GM21447 (cell line): ENCODE measurements around the gene ATXN7L1.
"Not testable (repeated sequence)": the region's sequence is repeated elsewhere in the genome, so short reads cannot be mapped to it uniquely, and the experiment has no call there.

ENCODE experiments used
- ATAC-seq: cut with Tn5 transposase; IDR thresholded peaks from one replicate; pipeline ENCODE4 v1.9.1; 2021; ENCODE audit not compliant: unreplicated experiment

ATXN7L1 gene

DNA sequence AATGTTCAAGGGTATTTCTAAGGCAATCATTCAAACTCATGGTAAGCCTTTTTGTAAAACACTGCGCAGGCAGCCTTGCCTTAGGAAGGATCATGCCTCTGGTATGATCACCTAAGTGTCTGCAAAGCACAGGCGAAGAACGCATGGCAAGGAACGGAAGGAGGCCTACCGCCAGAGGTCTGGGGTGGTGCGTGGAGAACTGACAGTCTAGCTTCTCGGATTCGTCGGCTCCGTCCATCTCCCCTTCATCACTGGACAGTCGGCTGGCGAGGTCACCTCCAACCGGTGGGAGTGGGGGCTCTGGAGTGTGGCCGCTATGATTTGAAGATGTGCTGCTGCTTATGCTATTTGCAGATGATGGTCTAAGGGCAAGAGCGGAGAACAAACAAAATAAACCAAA, 252.5 kb downstream of the ATXN7L1 start:
- ATAC-seq = no peak

DNA sequence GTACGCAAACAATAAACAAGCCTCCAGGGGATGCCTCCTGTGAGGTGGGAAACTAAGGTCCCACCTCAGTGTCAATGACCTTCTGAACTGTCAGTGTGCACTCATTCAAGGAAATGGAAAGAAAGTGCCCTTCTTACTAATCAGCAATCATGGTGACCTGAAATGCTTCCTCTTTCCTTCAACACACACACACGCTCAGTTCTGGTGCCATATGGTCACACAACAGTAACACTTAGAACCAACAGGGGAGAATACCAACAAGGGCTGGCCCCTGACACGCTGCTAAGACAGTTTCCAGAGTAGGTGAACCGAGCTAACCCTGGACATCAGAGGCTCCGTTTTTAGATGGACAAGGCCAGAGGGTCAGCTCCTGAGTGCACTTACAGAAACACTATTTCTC, 253.0 kb downstream of the ATXN7L1 start:
- no peak for ATAC-seq

GRCh38 chr7:105622106-105622731, 254.2 kb downstream of the ATXN7L1 start:
- ATAC-seq = no peak

GRCh38 chr7:105621617-105622016, 254.8 kb downstream of the ATXN7L1 start:
- no peak for ATAC-seq

GRCh38 chr7:105621176-105621575, 255.2 kb downstream of the ATXN7L1 start:
- ATAC-seq = no peak

DNA sequence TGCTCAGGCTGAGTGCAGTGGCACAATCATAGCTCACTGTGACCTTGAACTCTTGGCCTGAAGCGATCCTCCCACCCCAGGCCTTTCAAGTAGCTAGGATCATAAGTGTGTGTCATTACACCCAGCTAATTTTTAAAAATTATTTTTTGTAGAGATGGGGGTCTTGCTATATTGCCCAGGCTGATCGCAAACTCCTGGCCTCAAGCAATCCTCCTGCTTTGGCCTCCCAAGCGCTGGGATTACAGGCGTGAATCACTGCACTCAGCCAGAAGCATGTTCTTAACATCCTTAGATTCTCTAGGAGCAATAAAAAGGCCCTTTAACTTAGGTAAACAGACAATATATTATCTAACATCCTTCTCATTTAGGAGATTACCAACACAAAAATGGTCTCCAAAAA, 256.8 kb downstream of the ATXN7L1 start:
- no peak for ATAC-seq

DNA sequence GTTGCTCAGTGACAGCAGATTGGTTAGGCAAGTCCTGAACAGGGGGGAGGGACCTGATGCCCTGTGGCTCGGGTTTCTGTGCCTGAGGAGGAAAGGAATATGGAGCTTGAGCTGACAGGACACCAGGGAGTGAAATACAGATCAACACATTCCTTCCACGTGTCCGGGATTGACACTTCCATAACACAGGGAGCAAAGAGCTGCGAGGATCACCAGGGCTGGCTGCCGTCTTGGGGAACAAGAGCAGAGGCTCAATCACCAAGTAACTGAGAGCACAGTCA, 258.4 kb downstream of the ATXN7L1 start:
- no peak for ATAC-seq

- ATAC-seq = no peak
These were observed 259.0 kb downstream of the ATXN7L1 start for GRCh38 chr7:105617280-105618015.

DNA sequence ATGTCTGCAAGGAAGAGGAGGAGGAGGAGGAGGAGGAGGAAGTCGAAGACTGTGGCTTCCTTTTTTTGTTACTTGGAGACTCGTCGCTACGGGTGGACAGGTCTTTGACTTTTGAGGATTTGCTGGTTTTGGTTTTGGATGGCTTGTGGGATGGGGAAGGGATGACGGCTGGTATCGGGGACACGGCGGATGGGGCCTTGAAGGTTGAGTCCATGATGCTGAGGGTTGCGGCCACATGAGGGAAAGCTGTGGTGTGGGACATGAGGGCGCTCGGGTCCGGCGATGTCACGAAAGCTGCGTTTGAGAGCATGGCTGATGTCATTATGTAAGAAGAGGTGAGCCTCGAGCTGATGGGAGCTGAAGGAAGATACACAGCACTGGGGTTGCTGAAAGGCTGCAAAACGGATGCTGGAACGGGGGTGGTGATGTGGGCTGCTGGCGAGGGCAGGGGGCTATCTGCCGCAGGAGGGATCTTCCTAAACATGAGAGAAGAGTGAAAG, 262.0 kb downstream of the ATXN7L1 start:
- ATAC-seq = no peak

GRCh38 chr7:105613611-105614330, 262.6 kb downstream of the ATXN7L1 start:
- no peak for ATAC-seq

- ATAC-seq = no peak
These were observed 263.6 kb downstream of the ATXN7L1 start for GRCh38 chr7:105612806-105613205.

- no peak for ATAC-seq
These were observed 264.3 kb downstream of the ATXN7L1 start for GRCh38 chr7:105611856-105612775.

GRCh38 chr7:105610165-105610930, 266.1 kb downstream of the ATXN7L1 start:
- no peak for ATAC-seq

DNA sequence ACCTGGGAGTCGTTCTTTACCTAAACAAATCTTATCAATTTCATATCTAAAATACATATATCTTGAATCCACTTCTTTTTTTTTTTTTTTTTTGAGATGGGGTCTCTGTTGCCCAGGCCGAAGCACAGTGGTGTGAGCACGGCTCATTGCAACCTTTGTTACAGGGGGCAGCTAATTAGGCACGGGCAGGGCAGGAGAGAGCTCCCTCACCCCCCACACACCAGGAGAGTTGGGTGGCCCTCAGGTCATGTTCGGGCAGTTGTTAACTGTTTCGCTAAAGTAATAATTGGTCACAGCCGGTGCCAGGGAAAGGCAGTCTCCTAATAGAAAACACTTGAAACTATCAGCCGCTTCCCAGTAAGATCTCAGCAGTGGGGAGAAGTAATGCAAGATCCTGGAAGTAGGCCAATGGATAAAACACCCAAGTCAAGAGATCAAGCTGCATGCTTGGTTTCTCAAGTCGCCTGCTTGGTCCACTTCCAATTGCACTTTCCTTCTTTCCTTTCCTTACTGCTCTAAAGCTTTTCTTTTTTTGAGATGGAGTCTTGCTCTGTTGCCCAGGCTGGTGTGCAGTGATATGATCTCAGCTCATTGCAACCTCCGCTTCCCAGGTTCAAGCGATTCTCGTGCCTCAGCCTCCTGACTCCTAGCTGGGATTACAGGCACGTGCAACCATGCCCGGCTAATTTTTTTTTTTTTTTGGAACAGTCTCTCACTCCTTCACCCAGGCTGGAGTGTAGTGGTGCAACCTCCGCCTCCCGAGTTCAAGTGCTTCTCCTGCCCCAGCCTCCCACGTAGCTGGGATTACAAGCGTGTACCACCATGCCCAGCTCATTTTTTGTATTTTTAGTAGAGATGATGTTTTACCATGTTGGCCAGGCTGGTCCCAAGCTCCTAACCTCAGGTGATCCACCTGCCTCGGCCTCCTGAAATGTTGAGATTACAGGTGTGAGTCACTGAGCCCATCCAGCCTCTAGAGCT, 273.8 kb downstream of the ATXN7L1 start:
- no peak for ATAC-seq

- ATAC-seq = no peak
These were observed 275.5 kb downstream of the ATXN7L1 start for GRCh38 chr7:105600720-105601550.

DNA sequence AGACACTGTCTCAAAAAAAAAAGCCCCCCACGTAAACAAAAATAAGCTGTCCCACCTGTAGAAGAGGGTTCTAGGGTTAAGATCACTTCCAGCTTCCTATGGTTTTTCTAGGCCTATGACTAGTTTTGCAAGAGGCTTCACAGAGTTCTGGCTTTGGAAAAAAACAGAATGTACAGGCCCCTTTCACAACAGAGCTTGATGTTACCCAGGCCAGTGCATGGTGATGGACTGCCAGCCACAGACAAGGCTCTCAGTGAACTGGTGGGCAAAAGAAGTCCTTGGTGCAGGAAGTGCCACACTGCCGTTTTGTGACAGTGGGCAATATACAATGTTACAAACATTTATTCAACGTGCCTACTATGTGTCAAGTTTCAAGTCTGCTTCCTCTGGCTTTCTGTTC, 276.8 kb downstream of the ATXN7L1 start:
- no peak for ATAC-seq

DNA sequence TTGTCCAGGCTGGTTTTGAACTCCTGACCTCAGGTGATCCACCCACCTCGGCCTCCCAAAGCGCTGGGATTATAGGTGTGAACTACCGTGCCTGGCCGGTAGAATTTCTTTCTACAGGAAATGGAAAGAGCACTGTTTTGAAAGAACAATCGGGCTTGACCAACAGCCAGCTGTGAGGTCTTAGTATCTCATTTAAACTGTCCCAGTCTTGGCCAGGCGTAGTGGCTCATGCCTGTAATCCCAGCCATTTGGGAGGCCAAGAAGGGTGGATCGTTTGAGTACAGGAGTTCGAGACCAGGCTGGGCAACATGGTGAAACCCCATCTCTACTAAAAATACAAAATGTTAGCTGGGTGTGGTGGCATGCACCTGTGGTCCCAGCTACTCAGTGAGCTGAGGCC, 277.3 kb downstream of the ATXN7L1 start:
- not testable (repeated sequence) for ATAC-seq

- ATAC-seq = no peak
These were observed 279.5 kb downstream of the ATXN7L1 start for GRCh38 chr7:105596866-105597265.
